ENCODE measurements around the gene NET1. TPM values are rescaled to one million over a fixed set of nuclear protein-coding genes. Genes with fewer than 3 reads are reported as not detected.
A peak's percentile ranks its signal among the peaks of the same experiment; 100 is the strongest.

NET1 gene
- total RNA-seq, 1 donor from 2014 or later, result 133 TPM

DNA sequence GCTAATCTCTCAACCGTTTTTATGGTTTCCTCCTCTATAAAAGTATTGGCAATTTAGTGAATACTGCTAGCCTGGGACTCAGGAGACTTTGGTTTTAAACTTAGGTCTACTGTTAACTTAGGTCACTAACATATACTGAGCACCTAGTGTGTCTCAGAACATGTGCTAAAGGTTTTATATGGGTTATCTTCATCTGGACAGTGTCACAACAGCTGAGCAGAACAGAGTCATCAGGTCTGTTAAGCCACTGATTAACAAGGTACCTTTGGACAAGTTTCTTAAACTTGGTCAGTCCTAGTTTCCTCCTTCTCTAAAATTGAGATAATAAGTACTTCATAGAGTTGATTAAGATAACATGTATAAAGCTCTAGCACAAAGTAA is 30.6 kb downstream of the NET1 start:
- no peak for DNase-seq (ENCODE audit: low spot score)

GRCh38 chr10:5443429-5443828 is 31.1 kb downstream of the NET1 start:
- DNase-seq (ENCODE audit: low spot score), result no peak

- no peak for DNase-seq (ENCODE audit: low spot score)
These were observed 32.6 kb downstream of the NET1 start for GRCh38 chr10:5445006-5445405.

DNA sequence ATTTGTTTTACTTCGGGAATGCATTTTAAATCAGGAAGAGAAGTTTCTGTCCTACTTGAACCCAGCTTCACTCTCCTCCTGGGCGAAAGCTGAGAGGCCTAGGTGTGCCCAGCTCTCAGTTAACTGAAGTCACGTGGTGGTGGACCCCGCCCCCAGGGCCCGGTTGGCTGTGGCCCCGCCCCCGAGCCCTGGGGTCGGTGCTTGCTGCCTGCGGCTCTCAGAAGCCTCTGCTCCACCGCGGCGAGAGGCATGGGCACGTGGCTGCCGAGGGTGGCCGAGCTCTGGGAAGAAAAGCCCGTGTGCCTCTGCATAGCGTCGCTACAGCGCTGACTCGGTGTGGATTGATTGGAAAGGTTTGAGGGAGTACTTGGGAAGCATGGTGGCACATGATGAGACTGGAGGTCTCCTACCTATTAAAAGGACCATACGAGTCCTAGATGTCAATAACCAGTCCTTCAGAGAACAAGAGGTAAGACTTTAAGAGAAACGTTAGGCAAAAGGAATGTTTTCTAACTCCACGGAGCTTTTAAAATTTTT is 34.1 kb downstream of the NET1 start:
- DNase-seq (ENCODE audit: low spot score), result peak; percentile 95

GRCh38 chr10:5447056-5447455 is 34.7 kb downstream of the NET1 start:
- no peak for DNase-seq (ENCODE audit: low spot score)

GRCh38 chr10:5447611-5448071 is 35.3 kb downstream of the NET1 start:
- no peak for DNase-seq (ENCODE audit: low spot score)

DNA sequence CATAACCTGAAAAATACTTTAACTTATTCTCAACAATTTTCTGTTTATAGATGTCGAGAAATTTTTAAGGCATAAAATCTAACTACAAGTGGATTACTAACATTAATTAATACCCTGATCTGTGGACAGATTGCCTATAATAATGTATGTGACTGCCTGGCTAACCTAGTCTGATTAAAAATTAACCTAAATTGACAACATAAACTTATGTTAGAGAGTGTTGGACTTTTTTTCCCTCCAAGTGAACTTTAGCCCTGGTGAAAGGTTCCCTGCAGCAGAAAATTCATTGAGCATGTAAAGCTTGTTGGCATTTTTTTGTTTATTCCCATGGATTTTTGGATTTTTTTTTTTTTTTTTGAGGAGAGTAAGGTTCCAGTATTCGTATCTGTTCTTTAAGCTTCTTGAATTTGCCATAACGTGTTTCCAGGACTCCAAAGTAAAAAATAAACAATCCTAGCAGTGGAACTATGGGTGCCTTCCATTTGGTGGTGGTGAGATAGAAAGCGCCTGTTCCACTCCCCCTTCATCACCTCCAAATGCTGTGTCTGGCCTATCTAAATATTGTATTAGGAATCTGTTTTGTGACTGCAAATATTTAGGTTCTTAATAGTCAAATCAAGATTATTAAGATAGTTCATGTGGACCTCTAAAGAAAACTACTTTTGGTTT is 36.1 kb downstream of the NET1 start:
- no peak for DNase-seq (ENCODE audit: low spot score)

DNA sequence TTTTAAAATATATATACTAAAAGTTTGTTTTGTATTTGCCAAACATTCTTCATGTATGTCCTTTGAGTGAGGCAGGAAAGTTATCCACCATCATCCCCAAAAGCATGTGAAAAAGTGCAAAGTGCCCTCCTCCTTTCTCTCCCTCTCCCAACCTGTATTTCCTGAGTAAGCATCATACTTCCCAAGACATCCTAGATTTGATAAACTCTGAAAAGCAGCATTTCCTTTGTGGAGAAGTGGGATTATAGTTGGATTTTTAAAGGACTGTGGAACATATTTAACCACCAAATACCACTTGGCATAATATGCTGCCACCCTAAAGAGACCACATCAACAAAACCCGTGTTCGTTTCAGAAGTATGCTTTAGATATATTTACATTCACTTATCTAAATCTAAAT is 36.9 kb downstream of the NET1 start:
- DNase-seq (ENCODE audit: low spot score), result no peak

DNA sequence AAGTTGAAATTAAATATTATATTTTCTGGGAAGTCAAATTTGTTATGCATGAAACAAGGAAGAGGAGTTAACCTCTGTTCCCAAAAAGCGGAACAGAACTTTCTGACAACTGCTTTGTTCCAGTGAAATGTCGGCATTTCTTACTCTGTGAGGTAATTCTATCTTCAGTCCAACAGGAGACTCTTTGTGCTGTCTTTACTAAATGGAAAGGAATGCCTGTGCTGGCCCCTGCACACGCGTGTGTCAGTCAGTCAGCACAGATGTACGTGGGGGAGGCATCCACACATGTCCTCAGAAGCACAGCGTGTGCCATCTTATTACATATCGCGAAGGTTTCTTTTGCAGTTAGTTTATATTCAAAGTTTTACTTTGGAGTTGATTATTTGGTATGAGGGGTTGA is 37.5 kb downstream of the NET1 start:
- no peak for DNase-seq (ENCODE audit: low spot score)

- no peak for DNase-seq (ENCODE audit: low spot score)
These were observed 38.4 kb downstream of the NET1 start for GRCh38 chr10:5450605-5451384.

GRCh38 chr10:5453749-5454489 is 41.6 kb downstream of the NET1 start:
- no peak for DNase-seq (ENCODE audit: low spot score)

DNA sequence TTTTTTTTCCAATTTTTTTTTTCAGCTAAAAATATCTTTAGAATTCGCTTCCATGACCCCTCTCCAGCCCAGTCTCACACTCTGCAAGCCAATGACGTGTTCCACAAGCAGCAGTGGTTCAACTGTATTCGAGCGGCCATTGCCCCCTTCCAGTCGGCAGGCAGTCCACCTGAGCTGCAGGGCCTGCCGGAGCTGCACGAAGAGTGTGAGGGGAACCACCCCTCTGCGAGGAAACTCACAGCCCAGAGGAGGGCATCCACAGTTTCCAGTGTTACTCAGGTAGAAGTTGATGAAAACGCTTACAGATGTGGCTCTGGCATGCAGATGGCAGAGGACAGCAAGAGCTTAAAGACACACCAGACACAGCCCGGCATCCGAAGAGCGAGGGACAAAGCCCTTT is 44.2 kb downstream of the NET1 start:
- DNase-seq (ENCODE audit: low spot score), result no peak

GRCh38 chr10:5457741-5458140 is 45.4 kb downstream of the NET1 start:
- DNase-seq (ENCODE audit: low spot score), result no peak

DNA sequence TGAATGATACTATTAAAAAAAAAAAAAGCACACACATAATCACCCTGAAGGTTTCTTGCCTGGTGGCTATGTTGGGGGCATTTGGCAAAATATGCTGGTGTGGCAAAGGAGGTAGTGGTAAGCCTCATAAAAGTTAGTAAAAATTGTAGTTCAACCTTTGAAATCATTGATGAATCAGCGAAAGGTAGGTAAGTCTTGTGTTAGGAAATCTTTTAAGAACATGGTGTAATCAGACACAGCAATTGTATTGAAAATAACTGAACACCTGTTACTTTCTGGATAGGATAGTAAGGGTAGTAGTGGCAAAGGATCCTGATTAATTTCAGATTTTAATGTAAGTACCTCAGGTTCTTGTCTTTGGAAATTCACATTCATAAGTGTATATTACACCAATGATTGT is 46.1 kb downstream of the NET1 start:
- no peak for DNase-seq (ENCODE audit: low spot score)

- no peak for DNase-seq (ENCODE audit: low spot score)
These were observed 46.8 kb downstream of the NET1 start for GRCh38 chr10:5458949-5459747.

GRCh38 chr10:5460468-5461202 is 48.3 kb downstream of the NET1 start:
- no peak for DNase-seq (ENCODE audit: low spot score)

- DNase-seq (ENCODE audit: low spot score), result no peak
These were observed 48.8 kb downstream of the NET1 start for GRCh38 chr10:5461203-5461588.

- DNase-seq (ENCODE audit: low spot score), result no peak
These were observed 49.8 kb downstream of the NET1 start for GRCh38 chr10:5461914-5462840.

DNA sequence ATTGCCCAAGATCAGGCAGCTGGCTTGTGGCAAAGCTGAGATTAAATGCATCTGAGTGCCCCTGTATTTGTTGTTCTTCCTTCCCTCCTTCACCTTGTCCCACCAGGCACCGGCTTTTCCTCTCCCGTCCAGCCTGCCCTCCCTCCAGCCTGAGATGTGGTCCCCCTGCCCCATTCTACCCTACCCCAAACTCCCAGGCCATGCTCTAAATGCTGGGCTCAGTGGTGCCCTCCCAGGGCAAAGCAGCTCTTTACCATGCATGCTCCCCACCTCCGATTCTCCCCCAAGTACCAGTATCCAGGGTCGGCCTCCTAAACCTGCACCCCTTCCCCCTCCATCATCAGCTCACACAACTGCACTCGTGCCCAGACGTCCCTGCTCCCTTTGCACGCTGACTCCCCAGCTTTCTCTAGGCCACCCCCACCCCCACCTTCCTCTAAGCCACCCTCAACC is 50.5 kb downstream of the NET1 start:
- no peak for DNase-seq (ENCODE audit: low spot score)

DNA sequence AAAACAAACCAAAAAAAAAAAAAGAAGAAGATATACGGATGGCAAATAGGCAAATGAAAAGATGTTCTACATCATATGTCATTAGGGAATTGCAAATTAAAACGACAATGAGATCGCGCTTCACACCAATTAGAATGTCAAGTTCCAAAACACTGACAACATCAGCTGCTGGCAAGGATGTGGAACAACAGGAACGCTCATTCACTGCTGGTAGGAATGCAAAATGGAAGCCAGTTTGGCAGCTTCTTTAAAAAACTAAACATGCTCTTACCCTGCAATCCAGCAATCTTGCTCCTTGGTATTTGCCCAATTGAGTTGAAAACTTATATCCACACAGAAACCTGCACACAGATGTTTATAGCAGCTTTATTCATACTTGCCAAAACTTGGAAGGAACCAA is 52.2 kb downstream of the NET1 start:
- DNase-seq (ENCODE audit: low spot score), result no peak
